HG02642 (cell line): ENCODE measurements around the gene STX4.

Experiments used
- ATAC-seq: cut with Tn5 transposase; IDR thresholded peaks from one replicate; pipeline ENCODE4 v1.9.1; 2021; ENCODE audit warnings: mild to moderate bottlenecking; ENCODE audit not compliant: unreplicated experiment, poor library complexity

Gene STX4

GRCh38 chr16:31061813-31062440, 28.6 kb downstream of the STX4 start:
- no peak for ATAC-seq

GRCh38 chr16:31063495-31063842, 30.1 kb downstream of the STX4 start:
- no peak for ATAC-seq

GRCh38 chr16:31063843-31064611, 30.7 kb downstream of the STX4 start:
- no peak for ATAC-seq

- no peak for ATAC-seq
These were observed 31.6 kb downstream of the STX4 start for GRCh38 chr16:31064882-31065461.

GRCh38 chr16:31067342-31067741, 34.0 kb downstream of the STX4 start:
- ATAC-seq: no peak

- ATAC-seq: no peak
These were observed 38.5 kb downstream of the STX4 start for GRCh38 chr16:31071861-31072260.

- ATAC-seq: peak; percentile 6
These were observed 39.3 kb downstream of the STX4 start for GRCh38 chr16:31072540-31073141.

- ATAC-seq: peak; percentile 59
These were observed 40.0 kb downstream of the STX4 start for GRCh38 chr16:31073142-31073969.

GRCh38 chr16:31073970-31074813, 40.8 kb downstream of the STX4 start, which contains the start of the genes ZNF646 and ZNF668:
Gene ZNF646, plus strand, starts transcription at chr16:31074422. Its CDS starts 1,903 bp downstream, at chr16:31076325.
Gene ZNF668, minus strand, starts transcription at chr16:31074240. Its CDS starts 9,781 bp downstream, at chr16:31064459.
- peak; percentile 64 for ATAC-seq

GRCh38 chr16:31074814-31075183, 41.4 kb downstream of the STX4 start:
- no peak for ATAC-seq

GRCh38 chr16:31076319-31076718, 43.0 kb downstream of the STX4 start:
- ATAC-seq: no peak

GRCh38 chr16:31077024-31077423, 43.7 kb downstream of the STX4 start:
- no peak for ATAC-seq

GRCh38 chr16:31077592-31078396, 44.4 kb downstream of the STX4 start:
- ATAC-seq: no peak

GRCh38 chr16:31078597-31079341, 45.4 kb downstream of the STX4 start:
- no peak for ATAC-seq

GRCh38 chr16:31079342-31079944, 46.1 kb downstream of the STX4 start:
- no peak for ATAC-seq

- no peak for ATAC-seq
These were observed 46.8 kb downstream of the STX4 start for GRCh38 chr16:31080035-31080629.

GRCh38 chr16:31080756-31081419, 47.5 kb downstream of the STX4 start:
- no peak for ATAC-seq
